HEK293 (cell line): Measurements from ENCODE around the gene CPNE5.

Experiments used
- CTCF ChIA-PET: fragments of 350-600 bp; formaldehyde crosslinking; extraction: SDS; loops from one replicate; lab custom pipeline; 2021; ENCODE audit warnings: antibody characterized with exemption; lab: Yijun Ruan, JAX
- POLR2A ChIA-PET: fragments of 300-600 bp; formaldehyde crosslinking; extraction: SDS; loops from one replicate; lab custom pipeline; 2020; ENCODE audit warnings: antibody characterized with exemption, inconsistent platforms; lab: Yijun Ruan, JAX
- H3K27ac ChIP-seq: fragments of 200-500 bp; sonication (Bioruptor generic); 2 replicates; pipeline ENCODE4 v1.5.1; 2014; ENCODE audit warnings: low read depth, low read length, control low read depth, inconsistent platforms; ENCODE audit errors: extremely low read depth
- H3K36me3 ChIP-seq, 2 experiments: fragments of 200-500 bp in 1 of 2; sonication (Bioruptor generic) in 1 of 2; 1 replicate in 1 of 2; 2 replicates in 1 of 2; pipeline ENCODE4 v1.5.1; 2014 to 2017; ENCODE audit warnings: inconsistent platforms in 2 of 2, low read length in 2 of 2; ENCODE audit not compliant: control insufficient read depth in 2 of 2, insufficient read depth in 1 of 2
- H3K4me1 ChIP-seq: fragments of 200-500 bp; sonication (Bioruptor generic); 2 replicates; pipeline ENCODE4 v1.5.1; 2014; ENCODE audit warnings: mild to moderate bottlenecking, low read length, inconsistent platforms; ENCODE audit not compliant: control insufficient read depth, insufficient read depth
- H3K4me3 ChIP-seq: 2 replicates; pipeline ENCODE4 v1.5.1; 2011; ENCODE audit warnings: low read depth, mild to moderate bottlenecking, control low read depth, low read length, moderate library complexity
- H3K9me3 ChIP-seq: fragments of 200-500 bp; sonication (Bioruptor generic); 2 replicates; pipeline ENCODE4 v1.5.1; 2014; ENCODE audit warnings: low read depth, low read length, inconsistent platforms; ENCODE audit not compliant: control insufficient read depth, insufficient read depth
- EGR2 ChIP-seq: fragments of 450-650 bp; formaldehyde crosslinking; IDR thresholded peaks from 2 replicates; pipeline ENCODE4 v1.5.1; 2016; ENCODE audit warnings: low read depth, missing biosample characterization, missing genetic modification characterization
- FEZF1 ChIP-seq: fragments of 450-650 bp; formaldehyde crosslinking; IDR thresholded peaks from 2 replicates; pipeline ENCODE4 v1.5.1; 2016; ENCODE audit warnings: missing biosample characterization, missing genetic modification characterization
- PRDM1 ChIP-seq: fragments of 450-650 bp; formaldehyde crosslinking; IDR thresholded peaks from 2 replicates; pipeline ENCODE4; 2016; ENCODE audit warnings: missing biosample characterization, missing genetic modification characterization
- SP7 ChIP-seq: fragments of 450-650 bp; formaldehyde crosslinking; IDR thresholded peaks from 2 replicates; pipeline ENCODE4 v1.5.1; 2016; ENCODE audit warnings: missing biosample characterization, missing genetic modification characterization
- YY1 ChIP-seq: fragments of 450-650 bp; formaldehyde crosslinking; IDR thresholded peaks from 2 replicates; pipeline ENCODE4 v1.5.1; 2018; ENCODE audit warnings: missing biosample characterization, missing genetic modification characterization
- ZBTB1 ChIP-seq: fragments of 450-650 bp; formaldehyde crosslinking; IDR thresholded peaks from 2 replicates; pipeline ENCODE4 v1.5.1; 2016; ENCODE audit warnings: missing biosample characterization, missing genetic modification characterization
- ZBTB21 ChIP-seq: fragments of 450-650 bp; formaldehyde crosslinking; IDR thresholded peaks from 2 replicates; pipeline ENCODE4 v1.5.1; 2017; ENCODE audit warnings: missing biosample characterization, missing genetic modification characterization
- ZNF114 ChIP-seq: fragments of 450-650 bp; formaldehyde crosslinking; IDR thresholded peaks from 2 replicates; pipeline ENCODE4 v1.5.0; 2017; ENCODE audit warnings: missing biosample characterization, missing genetic modification characterization
- ZNF157 ChIP-seq: fragments of 450-650 bp; formaldehyde crosslinking; IDR thresholded peaks from 2 replicates; pipeline ENCODE4 v1.5.1; 2016; ENCODE audit warnings: missing biosample characterization, missing genetic modification characterization
- ZNF221 ChIP-seq: fragments of 450-650 bp; formaldehyde crosslinking; IDR thresholded peaks from 2 replicates; pipeline ENCODE4 v1.5.1; 2017; ENCODE audit warnings: missing biosample characterization, missing genetic modification characterization, borderline replicate concordance
- ZNF23 ChIP-seq: fragments of 450-650 bp; formaldehyde crosslinking; IDR thresholded peaks from 2 replicates; pipeline ENCODE4 v1.5.1; 2016; ENCODE audit warnings: missing biosample characterization, missing genetic modification characterization, borderline replicate concordance
- ZNF239 ChIP-seq: fragments of 450-650 bp; formaldehyde crosslinking; IDR thresholded peaks from 2 replicates; pipeline ENCODE4 v1.5.1; 2016; ENCODE audit warnings: missing biosample characterization, missing genetic modification characterization
- ZNF585B ChIP-seq: fragments of 450-650 bp; formaldehyde crosslinking; IDR thresholded peaks from 2 replicates; pipeline ENCODE4 v1.5.1; 2016; ENCODE audit warnings: missing biosample characterization, missing genetic modification characterization
- ZNF621 ChIP-seq: fragments of 450-650 bp; formaldehyde crosslinking; IDR thresholded peaks from 2 replicates; pipeline ENCODE4 v1.5.1; 2017; ENCODE audit warnings: missing biosample characterization, missing genetic modification characterization
- ZNF645 ChIP-seq: fragments of 450-650 bp; formaldehyde crosslinking; IDR thresholded peaks from 2 replicates; pipeline ENCODE4; 2016; ENCODE audit warnings: missing biosample characterization, missing genetic modification characterization
- ZNF677 ChIP-seq: fragments of 450-650 bp; IDR thresholded peaks from 2 replicates; pipeline ENCODE4 v1.5.0; 2018; ENCODE audit warnings: missing biosample characterization, mild to moderate bottlenecking, missing genetic modification characterization, moderate library complexity
- ZNF776 ChIP-seq: fragments of 450-650 bp; formaldehyde crosslinking; IDR thresholded peaks from 2 replicates; pipeline ENCODE4 v1.5.0; 2017; ENCODE audit warnings: missing biosample characterization, missing genetic modification characterization, borderline replicate concordance
- TF ChIP-seq, protein P1 (sequence below): fragments of 450-650 bp; formaldehyde crosslinking; IDR thresholded peaks from 2 replicates; pipeline ENCODE4 v1.5.1; 2016; ENCODE audit warnings: missing biosample characterization, missing genetic modification characterization
- TF ChIP-seq, protein P2 (sequence below): fragments of 450-650 bp; formaldehyde crosslinking; IDR thresholded peaks from 2 replicates; pipeline ENCODE4 v1.5.1; 2017; ENCODE audit warnings: missing biosample characterization, missing genetic modification characterization
- TF ChIP-seq, protein P3 (sequence below): fragments of 450-650 bp; formaldehyde crosslinking; IDR thresholded peaks from 2 replicates; pipeline ENCODE4 v1.5.1; 2016; ENCODE audit warnings: missing biosample characterization, missing genetic modification characterization, borderline replicate concordance
- TF ChIP-seq, protein P4 (sequence below): fragments of 450-650 bp; formaldehyde crosslinking; IDR thresholded peaks from 2 replicates; pipeline ENCODE4 v1.5.1; 2017; ENCODE audit warnings: missing biosample characterization, missing genetic modification characterization
- TF ChIP-seq, protein P5 (sequence below): fragments of 450-650 bp; formaldehyde crosslinking; IDR thresholded peaks from 2 replicates; pipeline ENCODE4 v1.5.1; 2016; ENCODE audit warnings: missing biosample characterization, missing genetic modification characterization
- TF ChIP-seq, protein P6 (sequence below): fragments of 450-650 bp; formaldehyde crosslinking; IDR thresholded peaks from 2 replicates; pipeline ENCODE4 v1.5.1; 2016; ENCODE audit warnings: missing biosample characterization, missing genetic modification characterization, borderline replicate concordance

The CPNE5 gene

DNA sequence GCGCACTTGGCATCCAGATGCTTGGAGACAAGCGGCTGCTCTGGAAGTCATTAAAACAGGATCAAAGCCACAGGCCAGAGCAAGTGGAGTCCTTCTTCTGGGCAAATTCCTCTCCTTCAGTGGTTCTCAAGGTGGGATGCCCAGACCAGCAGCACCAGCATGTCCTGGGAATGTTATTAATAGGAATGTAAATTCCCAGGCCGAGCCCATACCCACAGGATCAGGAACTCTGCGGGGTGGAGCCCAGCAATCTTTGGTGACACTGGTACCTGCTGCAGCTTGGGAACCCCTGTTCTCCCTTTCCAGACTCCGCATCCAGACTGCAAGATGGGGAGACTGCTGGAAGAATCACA is 44.6 kb downstream of the CPNE5 start (continued):
- TF ChIP-seq SP7, result no peak
- TF ChIP-seq ZNF221 (tag by site-specific recombination), result no peak
- no peak for TF ChIP-seq ZNF621 (tag by site-specific recombination)
- no peak for TF ChIP-seq YY1 (tag by site-specific recombination)
- TF ChIP-seq ZNF585B (tag by site-specific recombination), result no peak
- no peak for TF ChIP-seq ZNF114 (tag by site-specific recombination)
- TF ChIP-seq ZNF776, result no peak
- TF ChIP-seq, protein P1, sequence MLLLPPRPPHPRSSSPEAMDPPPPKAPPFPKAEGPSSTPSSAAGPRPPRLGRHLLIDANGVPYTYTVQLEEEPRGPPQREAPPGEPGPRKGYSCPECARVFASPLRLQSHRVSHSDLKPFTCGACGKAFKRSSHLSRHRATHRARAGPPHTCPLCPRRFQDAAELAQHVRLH (tag by site-specific recombination), result no peak
- no peak for TF ChIP-seq ZNF645 (tag by site-specific recombination)
- no peak for TF ChIP-seq ZBTB21
- no peak for TF ChIP-seq ZNF677 (tag by site-specific recombination)

DNA sequence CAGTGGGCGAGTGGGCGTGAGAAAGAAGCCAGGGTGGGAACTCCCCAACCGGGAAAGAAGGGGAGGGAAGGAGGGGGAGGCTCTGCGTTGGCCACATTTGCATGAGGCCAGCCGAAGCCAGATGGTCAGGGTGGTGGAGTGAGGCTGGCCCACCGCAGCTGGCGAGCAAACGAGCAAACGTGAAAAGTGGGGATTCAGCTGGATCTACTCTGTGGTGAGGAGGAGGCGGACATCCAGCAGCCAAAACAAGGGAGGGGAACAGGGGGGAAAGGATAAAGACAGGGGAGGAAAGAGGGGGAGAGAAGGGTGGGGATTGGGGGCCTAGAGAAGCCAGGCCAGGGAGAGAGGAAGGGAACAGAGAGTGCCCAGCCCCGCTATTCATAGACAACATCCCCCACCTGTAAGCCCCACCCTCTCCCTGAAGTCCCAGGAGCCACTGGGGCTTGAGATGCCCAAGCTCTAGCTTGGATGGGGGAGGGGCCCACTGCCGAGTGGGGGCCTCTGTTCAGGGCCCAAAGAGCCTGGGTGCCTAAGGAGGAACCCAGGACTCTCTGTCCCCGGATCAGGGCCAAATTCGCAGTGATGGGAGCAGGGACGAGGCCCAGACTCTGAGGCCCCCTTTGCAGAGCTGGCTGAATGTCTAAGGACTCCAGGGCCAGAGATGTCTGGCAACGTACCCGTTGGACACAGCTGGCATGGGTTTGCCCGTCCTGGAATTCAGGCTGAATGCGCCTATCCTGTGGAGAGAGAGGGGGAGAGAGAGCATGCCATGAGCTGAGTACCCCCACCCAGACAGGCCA is 45.1 kb downstream of the CPNE5 start:
- H3K4me3 ChIP-seq, result no peak overlapping the region
- CTCF ChIA-PET, result interaction anchor here (1.5 to 5.0 kb wide), 2 partner anchors 11 to 224 kb away, joined by 4 to 48 read pairs; no protein-coding TSS in a partner anchor
- no peaks in the 10 kb centered on the region for H3K36me3 ChIP-seq
- no peaks in the 10 kb centered on the region for H3K4me1 ChIP-seq
- POLR2A ChIA-PET, result interaction anchor here (0.6 to 0.7 kb wide), 2 partner anchors 22 to 180 kb away, joined by 4 read pairs; no protein-coding TSS in a partner anchor
- no peak overlapping the region for H3K27ac ChIP-seq
- H3K9me3 ChIP-seq, result no peaks in the 10 kb centered on the region
- TF ChIP-seq, protein P2, sequence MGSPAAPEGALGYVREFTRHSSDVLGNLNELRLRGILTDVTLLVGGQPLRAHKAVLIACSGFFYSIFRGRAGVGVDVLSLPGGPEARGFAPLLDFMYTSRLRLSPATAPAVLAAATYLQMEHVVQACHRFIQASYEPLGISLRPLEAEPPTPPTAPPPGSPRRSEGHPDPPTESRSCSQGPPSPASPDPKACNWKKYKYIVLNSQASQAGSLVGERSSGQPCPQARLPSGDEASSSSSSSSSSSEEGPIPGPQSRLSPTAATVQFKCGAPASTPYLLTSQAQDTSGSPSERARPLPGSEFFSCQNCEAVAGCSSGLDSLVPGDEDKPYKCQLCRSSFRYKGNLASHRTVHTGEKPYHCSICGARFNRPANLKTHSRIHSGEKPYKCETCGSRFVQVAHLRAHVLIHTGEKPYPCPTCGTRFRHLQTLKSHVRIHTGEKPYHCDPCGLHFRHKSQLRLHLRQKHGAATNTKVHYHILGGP (tag by site-specific recombination), result no peak
- TF ChIP-seq EGR2 (peak; percentile 74; the same call in 1 of the 2 replicates), ZNF239 (no peak), ZNF23 (no peak), ZBTB1 (tag by site-specific recombination) (no peak), ZNF157 (tag by site-specific recombination) (no peak), FEZF1 (no peak), ZNF677 (tag by site-specific recombination) (no peak), PRDM1 (tag by site-specific recombination) (no peak), SP7 (no peak)
- TF ChIP-seq, protein P3, sequence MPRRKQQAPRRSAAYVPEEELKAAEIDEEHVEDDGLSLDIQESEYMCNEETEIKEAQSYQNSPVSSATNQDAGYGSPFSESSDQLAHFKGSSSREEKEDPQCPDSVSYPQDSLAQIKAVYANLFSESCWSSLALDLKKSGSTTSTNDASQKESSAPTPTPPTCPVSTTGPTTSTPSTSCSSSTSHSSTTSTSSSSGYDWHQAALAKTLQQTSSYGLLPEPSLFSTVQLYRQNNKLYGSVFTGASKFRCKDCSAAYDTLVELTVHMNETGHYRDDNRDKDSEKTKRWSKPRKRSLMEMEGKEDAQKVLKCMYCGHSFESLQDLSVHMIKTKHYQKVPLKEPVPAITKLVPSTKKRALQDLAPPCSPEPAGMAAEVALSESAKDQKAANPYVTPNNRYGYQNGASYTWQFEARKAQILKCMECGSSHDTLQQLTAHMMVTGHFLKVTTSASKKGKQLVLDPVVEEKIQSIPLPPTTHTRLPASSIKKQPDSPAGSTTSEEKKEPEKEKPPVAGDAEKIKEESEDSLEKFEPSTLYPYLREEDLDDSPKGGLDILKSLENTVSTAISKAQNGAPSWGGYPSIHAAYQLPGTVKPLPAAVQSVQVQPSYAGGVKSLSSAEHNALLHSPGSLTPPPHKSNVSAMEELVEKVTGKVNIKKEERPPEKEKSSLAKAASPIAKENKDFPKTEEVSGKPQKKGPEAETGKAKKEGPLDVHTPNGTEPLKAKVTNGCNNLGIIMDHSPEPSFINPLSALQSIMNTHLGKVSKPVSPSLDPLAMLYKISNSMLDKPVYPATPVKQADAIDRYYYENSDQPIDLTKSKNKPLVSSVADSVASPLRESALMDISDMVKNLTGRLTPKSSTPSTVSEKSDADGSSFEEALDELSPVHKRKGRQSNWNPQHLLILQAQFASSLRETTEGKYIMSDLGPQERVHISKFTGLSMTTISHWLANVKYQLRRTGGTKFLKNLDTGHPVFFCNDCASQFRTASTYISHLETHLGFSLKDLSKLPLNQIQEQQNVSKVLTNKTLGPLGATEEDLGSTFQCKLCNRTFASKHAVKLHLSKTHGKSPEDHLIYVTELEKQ (tag by site-specific recombination), result no peak
- TF ChIP-seq, protein P4, sequence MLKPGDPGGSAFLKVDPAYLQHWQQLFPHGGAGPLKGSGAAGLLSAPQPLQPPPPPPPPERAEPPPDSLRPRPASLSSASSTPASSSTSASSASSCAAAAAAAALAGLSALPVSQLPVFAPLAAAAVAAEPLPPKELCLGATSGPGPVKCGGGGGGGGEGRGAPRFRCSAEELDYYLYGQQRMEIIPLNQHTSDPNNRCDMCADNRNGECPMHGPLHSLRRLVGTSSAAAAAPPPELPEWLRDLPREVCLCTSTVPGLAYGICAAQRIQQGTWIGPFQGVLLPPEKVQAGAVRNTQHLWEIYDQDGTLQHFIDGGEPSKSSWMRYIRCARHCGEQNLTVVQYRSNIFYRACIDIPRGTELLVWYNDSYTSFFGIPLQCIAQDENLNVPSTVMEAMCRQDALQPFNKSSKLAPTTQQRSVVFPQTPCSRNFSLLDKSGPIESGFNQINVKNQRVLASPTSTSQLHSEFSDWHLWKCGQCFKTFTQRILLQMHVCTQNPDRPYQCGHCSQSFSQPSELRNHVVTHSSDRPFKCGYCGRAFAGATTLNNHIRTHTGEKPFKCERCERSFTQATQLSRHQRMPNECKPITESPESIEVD (tag by site-specific recombination), result no peak
- TF ChIP-seq, protein P5, sequence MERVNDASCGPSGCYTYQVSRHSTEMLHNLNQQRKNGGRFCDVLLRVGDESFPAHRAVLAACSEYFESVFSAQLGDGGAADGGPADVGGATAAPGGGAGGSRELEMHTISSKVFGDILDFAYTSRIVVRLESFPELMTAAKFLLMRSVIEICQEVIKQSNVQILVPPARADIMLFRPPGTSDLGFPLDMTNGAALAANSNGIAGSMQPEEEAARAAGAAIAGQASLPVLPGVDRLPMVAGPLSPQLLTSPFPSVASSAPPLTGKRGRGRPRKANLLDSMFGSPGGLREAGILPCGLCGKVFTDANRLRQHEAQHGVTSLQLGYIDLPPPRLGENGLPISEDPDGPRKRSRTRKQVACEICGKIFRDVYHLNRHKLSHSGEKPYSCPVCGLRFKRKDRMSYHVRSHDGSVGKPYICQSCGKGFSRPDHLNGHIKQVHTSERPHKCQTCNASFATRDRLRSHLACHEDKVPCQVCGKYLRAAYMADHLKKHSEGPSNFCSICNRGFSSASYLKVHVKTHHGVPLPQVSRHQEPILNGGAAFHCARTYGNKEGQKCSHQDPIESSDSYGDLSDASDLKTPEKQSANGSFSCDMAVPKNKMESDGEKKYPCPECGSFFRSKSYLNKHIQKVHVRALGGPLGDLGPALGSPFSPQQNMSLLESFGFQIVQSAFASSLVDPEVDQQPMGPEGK (tag by site-specific recombination), result no peak
- TF ChIP-seq, protein P6, sequence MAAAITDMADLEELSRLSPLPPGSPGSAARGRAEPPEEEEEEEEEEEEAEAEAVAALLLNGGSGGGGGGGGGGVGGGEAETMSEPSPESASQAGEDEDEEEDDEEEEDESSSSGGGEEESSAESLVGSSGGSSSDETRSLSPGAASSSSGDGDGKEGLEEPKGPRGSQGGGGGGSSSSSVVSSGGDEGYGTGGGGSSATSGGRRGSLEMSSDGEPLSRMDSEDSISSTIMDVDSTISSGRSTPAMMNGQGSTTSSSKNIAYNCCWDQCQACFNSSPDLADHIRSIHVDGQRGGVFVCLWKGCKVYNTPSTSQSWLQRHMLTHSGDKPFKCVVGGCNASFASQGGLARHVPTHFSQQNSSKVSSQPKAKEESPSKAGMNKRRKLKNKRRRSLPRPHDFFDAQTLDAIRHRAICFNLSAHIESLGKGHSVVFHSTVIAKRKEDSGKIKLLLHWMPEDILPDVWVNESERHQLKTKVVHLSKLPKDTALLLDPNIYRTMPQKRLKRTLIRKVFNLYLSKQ (tag by site-specific recombination), result no peak
